HG03432 (cell line): ENCODE data around the gene PLPP7.

Experiments used
- ATAC-seq: cut with Tn5 transposase; IDR thresholded peaks from one replicate; pipeline ENCODE4 v1.9.1; 2021; ENCODE audit warnings: mild to moderate bottlenecking, moderate library complexity; ENCODE audit not compliant: unreplicated experiment

Gene PLPP7

DNA sequence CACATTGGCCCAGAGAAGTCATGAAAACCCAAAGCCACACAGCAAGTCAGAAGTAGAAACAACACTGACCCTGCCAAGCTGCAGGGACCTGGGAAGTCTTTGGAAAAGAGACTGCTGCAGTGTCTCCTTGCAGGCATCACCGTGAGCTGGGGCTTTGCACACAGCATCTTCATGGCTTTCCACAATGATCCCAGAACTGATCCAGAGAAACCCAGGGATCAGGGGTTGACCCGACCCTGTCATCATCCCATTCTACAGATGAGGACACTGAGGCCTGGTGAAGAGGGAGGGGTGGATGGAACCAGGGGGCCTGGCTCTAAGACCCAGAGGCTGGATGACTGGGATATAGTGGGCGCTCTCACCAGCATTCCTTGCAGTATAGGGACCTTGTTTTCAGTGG is 8.9 kb upstream of the PLPP7 start:
- no peak for ATAC-seq

DNA sequence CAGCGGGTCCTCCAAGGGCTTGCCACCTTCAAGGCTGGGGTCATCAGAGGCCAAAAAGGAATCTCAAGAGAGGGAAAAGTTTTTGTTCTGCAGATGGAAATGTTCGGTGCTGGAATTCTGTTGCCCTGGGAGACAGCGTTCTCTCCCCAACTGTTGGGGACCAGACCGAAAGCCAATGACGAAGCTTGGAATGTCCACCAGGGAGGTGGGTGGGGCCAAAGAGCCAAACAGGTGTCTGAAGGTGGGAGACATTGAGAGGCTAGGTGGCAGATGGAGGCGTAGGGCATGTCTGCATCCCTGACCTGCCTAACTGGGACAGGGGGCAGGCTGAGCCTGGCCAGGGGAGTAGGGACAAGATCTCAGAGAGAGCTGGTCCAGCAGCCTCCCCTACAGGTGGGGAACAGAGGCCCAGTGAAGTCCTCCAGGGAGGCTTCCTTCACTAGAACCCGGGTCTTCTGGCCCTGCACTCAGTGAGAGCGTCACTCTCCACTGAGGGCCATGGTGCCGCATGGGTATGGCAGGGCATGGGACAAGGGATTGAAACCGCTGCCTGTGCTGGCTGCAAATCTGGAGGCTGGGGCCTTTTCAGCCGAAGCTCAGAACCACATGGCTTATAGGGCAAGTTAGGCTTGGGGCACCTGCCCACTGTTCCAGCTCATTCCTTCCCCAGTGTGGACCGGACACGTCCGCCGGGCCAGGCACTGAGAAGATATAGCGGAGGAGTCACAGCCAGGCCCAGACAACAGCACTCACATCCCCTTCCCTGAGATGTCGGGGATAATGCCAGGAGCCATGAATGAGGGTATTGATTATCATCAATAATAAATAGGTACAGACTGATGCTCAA is 8.2 kb upstream of the PLPP7 start:
- no peak for ATAC-seq

DNA sequence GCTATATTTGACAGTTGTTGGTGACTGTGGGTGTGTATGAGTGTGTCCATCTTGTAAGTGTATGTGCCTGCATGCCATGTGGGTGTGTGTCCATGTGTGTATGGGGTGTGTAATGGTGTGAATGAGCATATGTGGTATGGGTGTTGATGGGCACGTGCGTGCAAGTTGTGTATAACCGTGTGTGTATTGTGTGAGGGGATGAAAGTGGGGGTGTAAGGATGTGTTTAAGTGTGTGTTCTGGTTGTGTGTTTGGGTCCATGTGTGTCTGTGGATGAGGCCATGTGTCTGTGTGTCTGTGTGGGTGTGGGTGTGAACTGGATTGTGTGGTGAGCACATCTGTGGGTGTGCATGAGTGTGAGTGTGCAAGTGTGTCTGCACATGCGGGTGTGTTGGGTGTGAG is 7.3 kb upstream of the PLPP7 start:
- no peak for ATAC-seq

DNA sequence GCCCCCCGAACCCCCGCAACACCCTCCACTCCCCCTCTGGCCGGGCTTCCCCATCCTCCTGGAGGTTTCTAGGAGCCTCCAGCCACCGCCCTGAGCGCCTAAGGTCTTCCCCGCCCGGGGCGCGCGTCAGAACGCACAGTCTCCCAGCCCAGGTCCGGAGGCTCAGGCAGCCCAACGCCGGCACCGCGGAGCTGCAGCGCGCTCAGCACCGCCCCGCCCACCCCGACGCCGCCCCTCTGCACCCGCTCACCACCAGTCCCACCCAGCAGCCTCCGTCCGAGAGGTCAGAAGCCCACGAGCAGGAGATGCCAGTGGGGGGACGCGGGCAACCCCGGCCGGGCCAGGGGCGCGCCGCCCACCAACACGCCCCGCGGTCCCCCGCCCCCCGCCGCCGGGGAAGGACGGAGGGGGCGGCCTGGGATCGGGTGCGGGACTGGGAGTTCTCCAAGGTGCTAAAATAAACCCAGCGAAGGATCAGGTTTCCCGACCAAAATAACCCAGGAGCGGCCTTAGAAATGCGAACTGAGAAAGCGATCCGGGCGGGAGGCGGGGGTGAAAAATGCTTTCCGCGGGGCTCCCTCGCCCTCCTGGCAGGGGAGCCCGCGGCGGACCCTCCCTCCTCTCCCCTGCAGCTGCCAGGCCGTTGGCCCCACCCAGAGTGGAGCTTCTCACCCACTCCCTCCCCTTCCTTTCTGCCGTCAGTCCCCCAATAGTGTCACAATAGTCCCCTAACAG is 6.7 kb upstream of the PLPP7 start:
- no peak for ATAC-seq

DNA sequence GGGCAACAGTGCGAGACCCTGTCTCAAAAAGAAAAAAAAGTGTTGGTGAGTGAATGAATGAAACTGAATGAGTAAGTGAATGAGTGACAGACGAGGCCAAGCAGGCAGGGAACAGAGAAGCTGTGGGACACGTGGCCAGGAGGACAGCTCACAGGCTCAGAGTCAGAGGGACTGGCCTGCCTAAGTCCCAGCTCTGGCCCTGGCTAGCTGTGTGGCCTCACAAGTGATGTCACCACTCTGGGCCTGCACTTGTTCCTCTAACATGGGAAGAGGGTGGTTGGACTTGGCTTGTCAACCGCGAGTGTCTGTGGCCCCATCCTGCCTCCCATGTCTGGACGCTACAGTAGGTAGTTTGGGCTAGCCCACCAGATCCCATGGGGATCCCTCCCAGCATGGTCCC is 4.7 kb upstream of the PLPP7 start:
- ATAC-seq, result no peak

DNA sequence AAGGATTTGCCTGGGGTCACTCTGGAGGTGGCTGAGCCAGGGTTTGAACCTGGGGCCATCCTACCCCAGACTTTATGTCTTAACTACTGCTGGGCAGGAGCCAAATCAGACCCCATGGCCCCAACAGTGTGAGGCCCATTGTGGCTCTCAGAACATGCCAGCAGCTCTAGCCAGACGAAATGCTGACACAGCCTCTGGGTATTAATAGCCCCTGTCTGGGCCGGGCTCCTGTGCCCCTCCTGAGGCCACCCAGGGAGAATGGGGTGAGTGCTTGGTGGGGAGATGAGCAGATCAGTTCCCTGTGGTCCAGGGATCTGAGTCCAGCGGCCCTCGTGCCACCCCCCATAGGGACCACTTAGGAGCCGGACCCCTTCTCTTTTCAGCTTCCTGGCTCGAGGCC is 2.2 kb upstream of the PLPP7 start:
- ATAC-seq, result no peak

DNA sequence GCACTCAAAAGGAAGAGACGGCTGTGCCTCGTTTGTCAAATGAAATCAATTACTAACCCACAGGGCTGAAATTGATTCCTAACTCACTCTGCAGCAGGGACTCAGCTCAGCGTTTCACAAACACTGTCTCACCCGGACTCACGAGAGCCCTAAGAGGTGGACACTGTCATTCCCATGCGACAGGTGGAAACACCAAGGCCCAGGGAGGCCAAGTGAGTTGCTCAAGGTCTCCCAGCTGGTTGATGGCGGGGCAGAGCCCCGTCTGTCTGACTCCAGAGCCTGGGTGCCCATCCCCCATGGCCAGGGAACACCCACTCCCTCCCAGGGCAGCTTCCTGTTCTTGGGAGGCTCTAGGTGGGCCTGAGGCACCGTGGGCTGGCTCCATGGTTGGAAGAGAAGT is 1.3 kb upstream of the PLPP7 start:
- no peak for ATAC-seq

DNA sequence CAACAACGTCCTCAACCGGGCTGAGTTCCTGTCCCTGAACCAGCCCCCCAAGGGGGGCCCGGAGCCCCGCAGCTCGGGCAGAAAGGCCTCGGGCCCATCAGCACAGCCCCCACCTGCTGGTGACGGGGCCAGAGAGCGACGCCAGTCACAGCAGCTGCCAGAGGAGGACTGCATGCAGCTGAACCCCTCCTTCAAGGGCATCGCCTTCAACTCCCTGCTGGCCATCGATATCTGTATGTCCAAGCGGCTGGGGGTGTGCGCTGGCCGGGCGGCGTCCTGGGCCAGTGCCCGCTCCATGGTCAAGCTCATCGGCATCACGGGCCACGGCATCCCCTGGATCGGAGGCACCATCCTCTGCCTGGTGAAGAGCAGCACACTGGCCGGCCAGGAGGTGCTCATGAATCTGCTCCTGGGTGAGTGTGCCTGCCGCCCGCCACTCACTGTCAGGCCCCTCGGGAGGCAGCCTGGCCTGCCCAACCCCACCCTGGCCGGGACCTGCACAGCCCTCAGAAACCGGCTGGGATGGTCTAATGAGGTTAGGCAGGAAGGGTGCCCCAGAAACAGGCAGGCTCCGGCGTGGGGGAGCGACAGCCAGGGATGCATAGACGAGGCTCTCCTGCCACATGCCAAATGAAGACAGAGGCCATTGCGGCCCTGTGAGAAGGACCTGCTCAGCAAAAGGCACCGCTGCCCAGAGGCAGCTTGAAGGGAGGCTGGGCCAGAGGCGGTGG is 678 bp downstream of the PLPP7 start:
- ATAC-seq, result no peak

DNA sequence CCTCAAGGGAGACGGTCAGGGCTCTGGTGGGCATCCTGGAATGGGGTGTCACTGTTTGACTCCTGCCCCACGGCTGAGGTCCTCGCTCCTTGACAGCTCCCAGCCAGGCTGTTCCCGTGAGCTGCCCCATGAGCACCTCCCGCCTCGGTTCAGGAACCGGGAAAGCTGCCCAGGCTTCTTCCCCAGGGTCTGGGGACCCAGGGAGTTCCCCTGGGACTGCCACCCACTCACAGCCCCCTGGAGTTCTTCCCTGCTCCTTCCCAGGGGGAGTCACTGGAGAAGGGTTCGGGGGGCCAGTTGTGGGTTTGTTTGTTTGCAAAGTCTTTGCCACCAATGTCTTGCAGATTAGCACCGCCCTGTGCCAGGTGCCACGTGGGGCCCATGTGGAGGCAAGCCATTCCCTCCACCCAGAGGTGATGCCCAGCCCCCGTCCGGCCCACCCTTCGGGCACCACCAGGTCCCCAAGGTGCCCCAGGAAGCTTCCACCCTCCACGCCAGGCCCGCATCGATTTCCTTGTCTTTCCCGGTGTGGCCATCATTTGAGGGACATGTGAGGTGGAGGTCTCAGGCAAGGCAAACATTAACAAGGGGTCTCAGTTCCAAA is 1.3 kb downstream of the PLPP7 start:
- no peak for ATAC-seq

DNA sequence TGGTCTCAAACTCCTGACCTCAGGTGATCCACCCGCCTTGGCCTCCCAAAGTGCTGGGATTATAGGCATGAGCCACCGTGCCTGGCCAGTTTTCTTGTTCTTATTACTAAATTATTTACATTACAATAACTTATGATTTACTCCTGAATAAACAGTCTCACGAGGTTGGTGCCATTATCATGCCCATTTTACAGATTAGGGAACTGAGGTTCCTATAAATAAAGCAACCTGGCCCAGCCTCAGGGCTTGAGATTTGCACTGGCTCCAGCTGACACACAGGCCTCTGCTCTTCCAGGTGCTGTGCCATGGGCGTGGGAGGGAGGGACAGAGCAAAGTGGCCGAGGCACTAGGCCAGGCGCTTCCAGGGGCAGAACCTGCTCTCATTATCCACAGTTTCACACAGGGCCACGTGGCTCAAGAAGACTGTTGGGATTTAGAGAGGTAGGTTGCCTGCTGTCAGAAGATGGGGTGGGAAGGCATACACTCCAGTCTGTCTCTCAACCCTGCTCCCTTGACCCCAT is 2.3 kb downstream of the PLPP7 start:
- ATAC-seq, result no peak

DNA sequence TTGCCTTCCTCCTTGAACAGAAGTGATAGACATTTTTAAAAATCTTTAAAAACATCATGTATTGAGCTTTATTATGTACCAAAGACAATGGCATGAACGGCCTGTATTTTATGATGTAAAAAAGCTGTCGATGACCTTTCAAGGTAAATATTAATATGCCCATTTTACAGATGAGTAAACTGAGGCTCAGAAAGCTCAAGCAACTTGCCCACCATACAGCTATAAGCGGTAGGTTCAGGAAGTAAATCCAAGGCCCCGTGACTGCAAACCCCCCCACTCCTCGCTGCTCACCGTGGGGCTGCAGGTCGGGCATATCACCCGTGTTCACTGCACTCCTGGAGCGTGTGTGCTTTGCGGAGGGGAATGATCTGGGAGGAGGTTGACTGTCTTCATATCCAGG is 3.4 kb downstream of the PLPP7 start:
- ATAC-seq, result no peak

DNA sequence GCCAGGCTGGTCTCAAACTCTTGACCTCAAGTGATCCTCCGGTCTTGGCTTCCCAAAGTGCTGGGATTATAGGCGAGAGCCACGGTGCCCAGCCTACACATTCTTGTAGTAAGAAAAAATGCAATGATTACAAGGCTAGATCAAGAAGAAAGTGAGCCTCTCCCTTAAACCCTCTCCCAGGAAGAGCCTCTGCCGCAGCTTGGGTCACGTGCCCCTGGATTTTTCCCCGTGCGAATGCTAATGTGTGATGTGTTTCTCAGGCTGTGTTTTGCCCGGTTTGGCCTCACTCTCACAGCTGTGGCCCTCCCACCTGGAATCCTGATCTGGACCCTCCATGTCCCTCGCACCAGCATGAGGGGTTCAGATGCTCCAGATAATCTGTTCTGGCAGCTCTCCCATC is 6.9 kb downstream of the PLPP7 start:
- no peak for ATAC-seq

DNA sequence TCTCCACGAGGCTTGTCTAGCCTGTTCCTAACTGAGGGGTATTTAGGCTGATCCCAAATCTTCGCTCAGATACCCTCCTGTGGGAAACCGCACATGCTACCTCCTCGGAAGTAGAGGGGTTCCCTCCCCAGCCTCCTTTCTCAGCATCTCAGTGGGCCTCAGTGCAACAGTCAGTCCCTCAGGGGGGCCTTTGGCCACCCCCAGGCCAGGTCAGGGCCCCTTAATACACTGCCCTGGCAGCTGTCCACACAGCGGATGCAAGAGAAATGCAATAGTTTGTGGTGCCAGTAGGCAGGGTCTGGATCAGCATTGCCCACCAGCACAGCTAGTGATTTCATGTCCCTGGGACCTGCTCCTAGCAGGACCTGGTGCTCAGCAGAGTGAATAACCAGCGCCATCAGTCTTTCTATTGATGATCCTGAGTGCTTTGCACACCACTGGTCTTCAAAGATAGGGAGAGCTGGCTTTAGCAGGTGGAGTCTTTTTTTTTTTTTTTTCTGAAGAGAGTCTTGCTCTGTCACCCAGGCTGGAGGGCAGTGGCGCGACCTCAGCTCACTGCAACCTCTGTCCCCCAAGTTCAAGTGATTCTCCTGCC is 7.5 kb downstream of the PLPP7 start:
- ATAC-seq, result no peak

DNA sequence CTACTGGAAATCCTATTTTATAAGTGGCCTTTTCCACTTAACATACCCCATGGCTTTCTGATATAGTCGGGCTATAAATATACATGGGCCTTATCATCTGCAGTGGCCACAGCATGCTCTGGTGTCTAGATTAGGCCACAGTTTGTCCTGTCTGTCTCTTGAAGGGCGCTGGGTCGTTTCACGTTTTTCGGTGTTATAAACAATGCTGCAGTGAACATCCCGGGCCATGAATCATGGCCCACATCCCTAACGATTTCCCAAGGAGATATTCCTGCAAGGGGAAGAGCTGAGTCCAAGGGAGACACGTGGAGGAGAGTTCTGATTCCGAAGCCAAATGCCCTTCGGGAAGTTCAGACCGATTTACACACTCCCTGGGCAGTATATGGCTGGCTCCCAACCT is 8.4 kb downstream of the PLPP7 start:
- no peak for ATAC-seq

DNA sequence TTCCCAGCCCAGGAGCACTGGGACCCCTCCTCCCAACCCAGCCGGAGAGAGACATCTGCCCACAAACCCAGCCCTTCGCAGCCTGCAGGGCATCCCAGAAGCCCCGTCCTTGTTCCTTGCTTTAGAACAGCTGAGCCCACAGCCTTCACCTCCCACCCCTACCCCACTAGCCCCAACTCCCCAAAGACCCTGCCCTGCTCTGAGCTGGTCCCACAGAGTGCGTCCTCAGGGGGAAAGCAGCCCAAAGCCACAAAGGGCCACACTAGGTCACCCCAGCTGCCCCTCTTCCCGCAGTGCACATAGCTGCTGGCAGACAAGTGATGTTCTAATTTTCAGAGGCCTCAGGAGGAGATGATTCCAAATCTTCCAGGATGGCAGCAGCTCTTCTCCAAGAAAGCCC is 8.8 kb downstream of the PLPP7 start:
- no peak for ATAC-seq

DNA sequence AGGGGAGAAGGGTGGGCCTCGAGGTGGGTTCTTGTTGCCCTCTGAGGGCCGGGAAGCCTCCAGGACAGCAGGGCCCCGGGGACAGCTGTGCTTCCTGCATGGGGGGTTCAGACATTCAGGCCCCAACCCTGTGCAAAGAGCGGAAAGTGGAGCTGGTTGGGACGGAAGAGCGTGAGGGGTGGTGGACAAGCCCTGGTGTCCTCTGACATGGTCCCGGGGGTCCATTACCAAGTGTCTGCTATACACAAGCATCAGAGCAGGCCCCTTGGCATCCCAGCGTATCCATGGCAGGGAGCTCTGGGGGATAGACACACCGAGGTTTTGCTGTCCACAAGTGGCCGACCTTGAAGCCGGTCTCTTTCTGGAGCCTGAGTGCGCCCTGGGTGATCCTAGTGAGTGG is 9.3 kb downstream of the PLPP7 start:
- no peak for ATAC-seq

DNA sequence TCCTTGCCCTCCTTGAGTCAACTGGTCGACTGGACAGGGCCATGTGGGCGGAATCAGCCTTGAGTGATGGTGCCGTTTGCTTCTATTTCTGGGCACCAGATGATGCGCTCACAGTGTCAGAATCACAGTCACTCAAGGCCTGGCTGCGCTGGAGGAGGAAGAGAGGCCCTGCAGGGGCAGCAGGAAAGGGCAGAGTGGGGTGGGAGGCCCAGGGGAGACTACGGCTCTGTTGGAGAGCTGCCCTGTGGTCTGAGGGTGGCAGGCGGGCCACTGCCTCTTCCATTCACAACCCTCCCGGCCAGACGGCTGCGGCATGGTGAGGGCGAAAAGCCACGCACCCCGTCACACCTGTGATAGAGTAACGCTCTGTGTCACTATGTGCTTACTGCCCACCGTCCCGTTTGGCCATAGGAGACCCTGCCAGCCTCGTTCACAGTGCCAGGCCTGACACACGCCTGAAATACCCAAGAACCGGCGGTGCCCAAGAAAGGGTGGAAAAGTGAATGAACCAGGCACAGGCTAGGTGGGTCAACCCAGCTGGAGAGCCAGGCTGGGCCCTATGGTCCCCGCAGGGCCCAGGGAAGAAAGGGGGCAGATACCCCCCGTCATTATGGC is 9.9 kb downstream of the PLPP7 start:
- ATAC-seq, result no peak

DNA sequence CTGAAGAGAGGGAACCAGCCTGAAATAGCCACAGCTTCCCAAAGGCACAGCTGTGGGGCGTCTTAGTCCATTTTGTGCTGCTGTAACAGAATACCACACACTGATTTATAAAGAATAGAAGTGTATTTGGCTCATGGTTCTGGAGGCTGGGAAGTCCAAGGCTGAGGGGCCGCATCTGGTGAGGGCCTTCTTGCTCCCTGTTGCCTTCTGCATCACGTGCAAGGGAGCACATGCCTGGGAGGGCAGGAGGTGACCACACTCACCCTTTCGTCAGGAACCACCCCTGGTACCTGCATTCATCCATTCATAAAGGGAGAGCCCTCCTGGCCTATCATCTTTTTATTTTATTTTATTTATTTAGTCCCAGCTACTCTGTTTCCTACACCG is 10.4 kb downstream of the PLPP7 start:
- ATAC-seq, result no peak

DNA sequence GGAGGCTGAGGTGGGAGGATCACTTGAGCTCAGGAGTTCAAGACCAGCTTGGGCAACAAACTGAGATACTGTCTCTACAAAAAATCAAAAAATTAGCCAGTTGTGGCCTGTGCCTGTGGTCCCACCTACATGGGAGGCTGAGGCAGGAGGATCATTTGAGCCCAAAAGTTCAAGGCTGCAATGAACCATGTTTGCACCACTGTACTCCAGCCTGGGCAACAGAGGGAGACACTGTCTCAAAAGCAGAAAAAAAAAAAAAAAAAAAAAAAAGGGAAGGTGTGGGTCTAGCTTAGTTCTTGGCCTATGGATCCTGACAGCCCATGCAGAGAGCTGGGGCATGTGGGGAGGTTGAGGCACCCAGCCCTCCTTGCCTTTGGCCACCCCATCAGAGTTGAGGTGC is 10.9 kb downstream of the PLPP7 start:
- ATAC-seq, result no peak
